PC-3 (cell line): ENCODE results near the gene UBE2S.

Experiments used
- EZH2 ChIP-seq: fragments of 300-600 bp; sonication (generic); IDR thresholded peaks from one replicate; pipeline ENCODE4 v1.6.1; 2017; ENCODE audit warnings: antibody characterized with exemption, mild to moderate bottlenecking, low read length; ENCODE audit not compliant: unreplicated experiment
- EZH2phosphoT487 ChIP-seq: fragments of 300-600 bp; sonication (generic); IDR thresholded peaks from 2 replicates; pipeline ENCODE4 v1.6.1; 2018; ENCODE audit warnings: mild to moderate bottlenecking, antibody characterized with exemption, low read length, borderline replicate concordance
- TF ChIP-seq, protein P1 (sequence below): fragments of 300-600 bp; sonication (generic); conservative IDR thresholded peaks from 2 replicates; pipeline ENCODE4 v1.5.1; 2017; ENCODE audit warnings: antibody characterized with exemption, low read depth, mild to moderate bottlenecking, low read length

DNA sequence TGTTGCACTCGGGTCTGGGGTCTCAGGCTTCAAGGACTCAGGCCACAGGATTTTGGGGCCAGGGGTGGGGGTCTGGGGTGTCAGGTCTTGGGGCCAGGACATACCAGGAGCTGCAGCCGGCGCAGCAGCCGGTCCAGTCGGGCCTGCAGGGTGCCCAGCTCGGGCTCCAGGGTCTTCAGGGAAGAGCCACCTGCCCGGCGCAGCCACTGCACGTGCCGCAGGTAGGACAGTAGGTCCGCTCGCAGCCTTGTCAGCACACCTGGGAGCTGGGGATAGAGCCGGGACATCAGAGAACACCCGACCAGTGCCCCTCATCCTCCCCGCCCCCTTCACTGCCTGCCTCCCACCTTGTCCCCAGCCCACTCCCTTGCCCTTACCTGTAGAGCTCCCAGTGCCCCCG lies 39.5 kb downstream of the UBE2S start:
- TF ChIP-seq, protein P1, sequence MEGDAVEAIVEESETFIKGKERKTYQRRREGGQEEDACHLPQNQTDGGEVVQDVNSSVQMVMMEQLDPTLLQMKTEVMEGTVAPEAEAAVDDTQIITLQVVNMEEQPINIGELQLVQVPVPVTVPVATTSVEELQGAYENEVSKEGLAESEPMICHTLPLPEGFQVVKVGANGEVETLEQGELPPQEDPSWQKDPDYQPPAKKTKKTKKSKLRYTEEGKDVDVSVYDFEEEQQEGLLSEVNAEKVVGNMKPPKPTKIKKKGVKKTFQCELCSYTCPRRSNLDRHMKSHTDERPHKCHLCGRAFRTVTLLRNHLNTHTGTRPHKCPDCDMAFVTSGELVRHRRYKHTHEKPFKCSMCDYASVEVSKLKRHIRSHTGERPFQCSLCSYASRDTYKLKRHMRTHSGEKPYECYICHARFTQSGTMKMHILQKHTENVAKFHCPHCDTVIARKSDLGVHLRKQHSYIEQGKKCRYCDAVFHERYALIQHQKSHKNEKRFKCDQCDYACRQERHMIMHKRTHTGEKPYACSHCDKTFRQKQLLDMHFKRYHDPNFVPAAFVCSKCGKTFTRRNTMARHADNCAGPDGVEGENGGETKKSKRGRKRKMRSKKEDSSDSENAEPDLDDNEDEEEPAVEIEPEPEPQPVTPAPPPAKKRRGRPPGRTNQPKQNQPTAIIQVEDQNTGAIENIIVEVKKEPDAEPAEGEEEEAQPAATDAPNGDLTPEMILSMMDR, result no peak
- TF ChIP-seq EZH2, result no peak
- TF ChIP-seq EZH2phosphoT487, result no peak
